SU-DHL-6 (cell line): ENCODE data around the gene GTF2F2.

Source experiments
- H2AFZ ChIP-seq: fragments of 200-600 bp; sonication (generic); 2 replicates; pipeline ENCODE4 v1.6.1; 2014; ENCODE audit warnings: low read depth, mild to moderate bottlenecking, moderate library complexity, mixed read lengths, antibody characterized with exemption, low read length; ENCODE audit not compliant: severe bottlenecking
- H3F3A ChIP-seq: fragments of 200-600 bp; shearing (Covaris generic); 2 replicates; pipeline ENCODE4 v1.6.0; 2016; ENCODE audit warnings: antibody characterized with exemption, mild to moderate bottlenecking; ENCODE audit not compliant: insufficient read depth
- H3K27ac ChIP-seq: fragments of 200-600 bp; sonication (generic); 2 replicates; pipeline ENCODE4 v1.5.1; 2016; ENCODE audit warnings: low read depth, mild to moderate bottlenecking, low read length, moderate library complexity, mixed read lengths
- H3K27me3 ChIP-seq: fragments of 200-600 bp; sonication (generic), shearing (Covaris generic); 2 replicates; pipeline ENCODE4 v1.6.0; 2014; ENCODE audit warnings: mild to moderate bottlenecking, low read length
- H3K36me3 ChIP-seq: fragments of 200-600 bp; sonication (generic); 2 replicates; pipeline ENCODE4 v1.6.1; 2014; ENCODE audit warnings: mild to moderate bottlenecking, low read length, mixed read lengths
- H3K4me2 ChIP-seq: fragments of 300-600, 200-600 bp; shearing (Covaris generic), sonication (generic); 2 replicates; pipeline ENCODE4 v1.6.0; 2014; ENCODE audit warnings: low read length, low read depth, mild to moderate bottlenecking; ENCODE audit not compliant: poor library complexity, severe bottlenecking
- H3K4me3 ChIP-seq: fragments of 200-600 bp; sonication (generic); 2 replicates; pipeline ENCODE4 v1.5.1; 2014; ENCODE audit warnings: antibody characterized with exemption, low read length, mild to moderate bottlenecking, mixed read lengths; ENCODE audit not compliant: insufficient read depth, poor library complexity, severe bottlenecking
- H3K79me2 ChIP-seq: fragments of 200-600 bp; sonication (generic); 2 replicates; pipeline ENCODE4 v1.6.1; 2014; ENCODE audit warnings: mild to moderate bottlenecking, low read length, moderate library complexity; ENCODE audit not compliant: insufficient read depth
- H3K9ac ChIP-seq: fragments of 200-600 bp; sonication (generic); 2 replicates; pipeline ENCODE4 v1.7.0; 2014; ENCODE audit warnings: mild to moderate bottlenecking, low read length
- H3K9me2 ChIP-seq: fragments of 200-600 bp; sonication (generic); replicated peaks from 2 replicates; pipeline ENCODE4 v1.6.1; 2014; ENCODE audit warnings: low read length; ENCODE audit not compliant: insufficient read depth
- H3K9me3 ChIP-seq: fragments of 200-600 bp; sonication (generic); 2 replicates; pipeline ENCODE4 v1.6.1; 2014; ENCODE audit warnings: low read length, mixed read lengths; ENCODE audit not compliant: insufficient read depth
- H4K20me1 ChIP-seq: fragments of 200-600 bp; sonication (generic); 2 replicates; pipeline ENCODE4 v1.6.1; 2014; ENCODE audit warnings: low read depth, mild to moderate bottlenecking, antibody characterized with exemption, low read length, moderate library complexity, mixed read lengths
- CTCF ChIP-seq: fragments of 200-600 bp; sonication (generic); IDR thresholded peaks from one replicate; pipeline ENCODE4 v1.5.1; 2017; ENCODE audit warnings: antibody characterized with exemption, mild to moderate bottlenecking, low read length, moderate library complexity; ENCODE audit not compliant: insufficient read depth, poor library complexity, severe bottlenecking
- EZH2phosphoT487 ChIP-seq: fragments of 200-600 bp; sonication (generic), shearing (Covaris generic); conservative IDR thresholded peaks from 2 replicates; pipeline ENCODE4 v1.6.1; 2018; ENCODE audit warnings: mild to moderate bottlenecking, antibody characterized with exemption, low read length, moderate library complexity, mixed read lengths

Gene GTF2F2

GRCh38 chr13:45174478-45174877, 54.2 kb downstream of the GTF2F2 start:
- Histone ChIP-seq H3K27ac (no peak overlapping the region), H3K79me2 (peaks cover 53% of the 10 kb centered on the region), H3K36me3 (peaks cover 3% of the 10 kb centered on the region; the same call in 1 of the 2 replicates), H3K9ac (no peak overlapping the region), H3K9me2 (no peaks in the 10 kb centered on the region), H3F3A (no peaks in the 10 kb centered on the region), H3K27me3 (no peaks in the 10 kb centered on the region), H3K9me3 (no peaks in the 10 kb centered on the region), H4K20me1 (no peaks in the 10 kb centered on the region), H3K4me2 (no peak overlapping the region), H2AFZ (no peak overlapping the region), H3K4me3 (no peak overlapping the region)
- no peak for TF ChIP-seq EZH2phosphoT487

GRCh38 chr13:45178349-45179162, 58.2 kb downstream of the GTF2F2 start:
- 0 out of 2 replicates have a peak, but pooled peaks cover 3% of the 10 kb centered on the region for H3K36me3 ChIP-seq
- no peaks in the 10 kb centered on the region for H4K20me1 ChIP-seq
- no peaks in the 10 kb centered on the region for H3K9me3 ChIP-seq
- no peak for TF ChIP-seq EZH2phosphoT487
- TF ChIP-seq CTCF = no peak
- no peak overlapping the region for H3K9ac ChIP-seq
- H3F3A ChIP-seq = no peaks in the 10 kb centered on the region
- H2AFZ ChIP-seq = no peak overlapping the region
- no peak overlapping the region for H3K27ac ChIP-seq
- H3K4me3 ChIP-seq = no peak overlapping the region
- H3K79me2 ChIP-seq = peaks cover 38% of the 10 kb centered on the region
- no peaks in the 10 kb centered on the region for H3K27me3 ChIP-seq
- no peak overlapping the region for H3K4me2 ChIP-seq
- no peaks in the 10 kb centered on the region for H3K9me2 ChIP-seq

DNA sequence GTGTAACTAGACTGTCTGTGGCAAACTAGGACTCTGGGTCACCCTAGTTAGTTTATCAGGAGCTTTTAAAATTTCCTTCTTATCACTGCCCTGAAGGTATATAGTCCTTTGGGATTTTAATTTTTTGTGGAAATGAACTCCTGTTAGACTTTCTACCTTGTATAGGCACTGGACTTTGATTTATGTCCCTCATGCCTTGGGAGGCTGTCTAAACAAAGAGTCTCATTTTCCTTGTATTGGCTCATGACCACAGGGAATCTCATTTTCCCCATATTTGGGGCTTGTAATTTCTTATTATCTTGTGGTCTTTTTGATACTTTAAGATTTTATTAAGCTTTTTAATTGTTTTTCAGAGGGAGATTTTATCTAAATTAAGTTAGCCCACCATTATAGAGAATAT, 59.1 kb downstream of the GTF2F2 start:
- H3K27ac ChIP-seq = no peak overlapping the region
- no peaks in the 10 kb centered on the region for H3K9me3 ChIP-seq
- H3K36me3 ChIP-seq = 0 out of 2 replicates have a peak, but pooled peaks cover 3% of the 10 kb centered on the region
- H2AFZ ChIP-seq = no peak overlapping the region
- no peaks in the 10 kb centered on the region for H4K20me1 ChIP-seq
- H3K9ac ChIP-seq = no peak overlapping the region
- H3K79me2 ChIP-seq = peaks cover 33% of the 10 kb centered on the region
- no peak overlapping the region for H3K4me3 ChIP-seq
- no peak overlapping the region for H3K4me2 ChIP-seq
- TF ChIP-seq CTCF (no peak), EZH2phosphoT487 (no peak)
- H3K27me3 ChIP-seq = no peaks in the 10 kb centered on the region
- H3K9me2 ChIP-seq = no peaks in the 10 kb centered on the region
- H3F3A ChIP-seq = no peaks in the 10 kb centered on the region

GRCh38 chr13:45180303-45180702, 60.0 kb downstream of the GTF2F2 start:
- no peaks in the 10 kb centered on the region for H3K9me3 ChIP-seq
- peaks cover 33% of the 10 kb centered on the region for H3K79me2 ChIP-seq
- no peaks in the 10 kb centered on the region for H4K20me1 ChIP-seq
- H3K9ac ChIP-seq = no peak overlapping the region
- no peak overlapping the region for H2AFZ ChIP-seq
- H3F3A ChIP-seq = no peaks in the 10 kb centered on the region
- no peak for TF ChIP-seq EZH2phosphoT487
- TF ChIP-seq CTCF = no peak
- H3K27me3 ChIP-seq = no peaks in the 10 kb centered on the region
- no peaks in the 10 kb centered on the region for H3K9me2 ChIP-seq
- H3K36me3 ChIP-seq = 0 out of 2 replicates have a peak, but pooled peaks cover 3% of the 10 kb centered on the region
- no peak overlapping the region for H3K4me3 ChIP-seq
- no peak overlapping the region for H3K4me2 ChIP-seq
- H3K27ac ChIP-seq = no peak overlapping the region
